ENCODE results near the gene SBNO2. TPM values are rescaled to one million over a fixed set of nuclear protein-coding genes. Genes with fewer than 3 reads are reported as not detected.
A peak's percentile ranks its signal among the peaks of the same experiment; 100 is the strongest.

The SBNO2 gene
- total RNA-seq, 1 donor from 2014 or later = 46.4 TPM

DNA sequence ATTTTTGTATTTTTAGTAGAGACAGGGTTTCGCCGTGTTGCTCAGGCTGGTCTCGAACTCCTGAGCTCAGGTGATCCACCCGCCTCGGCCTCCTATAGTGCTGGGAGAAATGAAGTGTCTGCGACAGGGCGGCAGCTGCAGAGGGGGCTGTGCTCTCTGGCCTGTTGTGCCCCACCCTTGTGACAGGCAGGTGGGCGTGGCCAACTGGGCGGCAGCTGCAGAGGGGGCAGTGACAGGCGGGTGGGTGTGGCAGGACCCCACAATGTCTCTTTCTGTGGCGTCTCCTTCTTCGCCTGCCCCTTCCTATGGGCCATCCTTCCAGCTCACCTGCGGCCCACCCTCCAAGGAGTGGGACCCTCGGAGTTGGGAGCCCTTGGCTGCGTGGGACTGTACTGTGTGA lies 43.3 kb upstream of the SBNO2 start:
- H3K36me3 Mint-ChIP-seq (ENCODE audit: low read depth, unreplicated experiment) = peaks cover 8% of the 10 kb centered on the region
- no peak overlapping the region for H3K4me3 Mint-ChIP-seq (ENCODE audit: unreplicated experiment)
- no peaks in the 10 kb centered on the region for H3K9me3 Mint-ChIP-seq (ENCODE audit: unreplicated experiment)
- peaks cover 17% of the 10 kb centered on the region for H3K4me1 Mint-ChIP-seq (ENCODE audit: unreplicated experiment)
- H3K27me3 Mint-ChIP-seq (ENCODE audit: unreplicated experiment) = peaks cover 7% of the 10 kb centered on the region
- H3K27ac Mint-ChIP-seq (ENCODE audit: unreplicated experiment) = no peak overlapping the region
- TF ChIP-seq, protein P1, sequence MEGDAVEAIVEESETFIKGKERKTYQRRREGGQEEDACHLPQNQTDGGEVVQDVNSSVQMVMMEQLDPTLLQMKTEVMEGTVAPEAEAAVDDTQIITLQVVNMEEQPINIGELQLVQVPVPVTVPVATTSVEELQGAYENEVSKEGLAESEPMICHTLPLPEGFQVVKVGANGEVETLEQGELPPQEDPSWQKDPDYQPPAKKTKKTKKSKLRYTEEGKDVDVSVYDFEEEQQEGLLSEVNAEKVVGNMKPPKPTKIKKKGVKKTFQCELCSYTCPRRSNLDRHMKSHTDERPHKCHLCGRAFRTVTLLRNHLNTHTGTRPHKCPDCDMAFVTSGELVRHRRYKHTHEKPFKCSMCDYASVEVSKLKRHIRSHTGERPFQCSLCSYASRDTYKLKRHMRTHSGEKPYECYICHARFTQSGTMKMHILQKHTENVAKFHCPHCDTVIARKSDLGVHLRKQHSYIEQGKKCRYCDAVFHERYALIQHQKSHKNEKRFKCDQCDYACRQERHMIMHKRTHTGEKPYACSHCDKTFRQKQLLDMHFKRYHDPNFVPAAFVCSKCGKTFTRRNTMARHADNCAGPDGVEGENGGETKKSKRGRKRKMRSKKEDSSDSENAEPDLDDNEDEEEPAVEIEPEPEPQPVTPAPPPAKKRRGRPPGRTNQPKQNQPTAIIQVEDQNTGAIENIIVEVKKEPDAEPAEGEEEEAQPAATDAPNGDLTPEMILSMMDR (IDR thresholded peaks at IDR 0.05; ENCODE audit: unreplicated experiment) = no peak
- no peak for DNase-seq (ENCODE audit: low spot score)

- TF ChIP-seq, protein P1 (IDR thresholded peaks at IDR 0.05; ENCODE audit: unreplicated experiment) = no peak
- H3K9me3 Mint-ChIP-seq (ENCODE audit: unreplicated experiment) = no peaks in the 10 kb centered on the region
- H3K27me3 Mint-ChIP-seq (ENCODE audit: unreplicated experiment) = peaks cover 7% of the 10 kb centered on the region
- no peak overlapping the region for H3K4me3 Mint-ChIP-seq (ENCODE audit: unreplicated experiment)
- H3K36me3 Mint-ChIP-seq (ENCODE audit: low read depth, unreplicated experiment) = peaks cover 8% of the 10 kb centered on the region
- no peak overlapping the region for H3K27ac Mint-ChIP-seq (ENCODE audit: unreplicated experiment)
- H3K4me1 Mint-ChIP-seq (ENCODE audit: unreplicated experiment) = peaks cover 17% of the 10 kb centered on the region
- DNase-seq (ENCODE audit: low spot score) = no peak
Observed at GRCh38 chr19:1216756-1217155, 42.7 kb upstream of the SBNO2 start.

DNA sequence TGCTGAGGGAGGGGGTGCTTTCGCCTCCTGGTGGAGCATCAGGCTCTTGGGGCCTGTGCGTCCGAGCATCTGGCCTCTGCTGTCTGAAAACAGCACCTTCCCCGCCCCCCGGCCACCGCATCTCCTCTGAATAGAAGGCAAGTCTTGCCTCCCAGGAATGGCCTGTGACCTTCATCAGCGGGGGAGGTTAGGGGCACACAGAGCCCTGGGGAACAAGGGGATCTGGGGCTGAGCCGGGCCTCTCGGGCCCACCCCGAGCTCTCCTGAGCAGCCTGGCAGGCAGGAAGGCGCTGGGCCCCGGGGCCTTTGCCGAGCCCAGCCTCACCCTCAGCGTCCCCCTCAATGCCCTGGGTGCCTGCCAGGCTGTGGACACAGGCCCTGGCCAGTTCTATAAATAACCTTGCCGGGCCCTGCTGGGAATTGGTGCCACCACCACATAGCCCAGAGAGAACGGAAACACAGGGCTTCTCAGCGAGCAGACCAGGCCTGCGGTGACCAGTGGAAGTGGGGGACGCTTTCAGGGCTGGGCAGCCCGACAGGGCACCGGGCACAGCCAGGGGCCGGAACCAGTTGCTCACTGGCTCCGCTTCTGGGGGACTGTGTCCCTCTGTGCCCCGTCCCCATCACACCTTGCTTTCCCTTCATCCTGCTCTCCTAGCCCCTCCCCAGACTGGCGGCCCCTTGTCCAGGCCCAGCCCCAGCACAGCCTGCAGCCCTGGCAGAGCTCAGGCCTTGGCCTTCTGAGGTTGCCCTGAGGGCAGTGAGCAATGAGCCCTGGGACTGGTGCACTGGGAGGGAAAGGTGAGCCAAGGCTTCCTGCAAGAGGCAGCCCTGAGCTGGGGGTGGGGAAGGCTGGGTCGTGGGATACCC lies 41.0 kb upstream of the SBNO2 start:
- Mint-ChIP-seq H3K9me3 (ENCODE audit: unreplicated experiment) (no peaks in the 10 kb centered on the region), H3K27me3 (ENCODE audit: unreplicated experiment) (peaks cover 7% of the 10 kb centered on the region), H3K36me3 (ENCODE audit: low read depth, unreplicated experiment) (peaks cover 8% of the 10 kb centered on the region), H3K27ac (ENCODE audit: unreplicated experiment) (no peak overlapping the region), H3K4me1 (ENCODE audit: unreplicated experiment) (peaks cover 17% of the 10 kb centered on the region), H3K4me3 (ENCODE audit: unreplicated experiment) (no peak overlapping the region)
- TF ChIP-seq, protein P1 (IDR thresholded peaks at IDR 0.05; ENCODE audit: unreplicated experiment) = no peak
- DNase-seq (ENCODE audit: low spot score) = no peak

- peaks cover 17% of the 10 kb centered on the region for H3K4me1 Mint-ChIP-seq (ENCODE audit: unreplicated experiment)
- H3K27me3 Mint-ChIP-seq (ENCODE audit: unreplicated experiment) = peaks cover 7% of the 10 kb centered on the region
- no peaks in the 10 kb centered on the region for H3K9me3 Mint-ChIP-seq (ENCODE audit: unreplicated experiment)
- DNase-seq (ENCODE audit: low spot score) = no peak
- H3K36me3 Mint-ChIP-seq (ENCODE audit: low read depth, unreplicated experiment) = peaks cover 8% of the 10 kb centered on the region
- TF ChIP-seq, protein P1 (IDR thresholded peaks at IDR 0.05; ENCODE audit: unreplicated experiment) = no peak
- H3K4me3 Mint-ChIP-seq (ENCODE audit: unreplicated experiment) = peak overlapping the region; percentile 37
- peak overlapping the region; percentile 97 for H3K27ac Mint-ChIP-seq (ENCODE audit: unreplicated experiment)
Observed at GRCh38 chr19:1214299-1214861, 40.3 kb upstream of the SBNO2 start.

Data from endothelial cell (in vitro differentiated cells).